Ascending aorta (tissue), 2 donors: Measurements from ENCODE around the gene OSBPL10. TPM values are rescaled to one million over a fixed set of nuclear protein-coding genes. Genes with fewer than 3 reads are reported as not detected.

ENCODE experiments used
- DNase-seq, 2 donors: peaks; one replicate each; pipeline ENCODE4 v3.0.0-alpha.2; 2019; ENCODE audit warnings: low spot score in 2 of 2
- H3K27ac ChIP-seq, 2 donors: fragments of 200-600 bp; sonication (generic); one replicate each; pipeline ENCODE4 v1.5.1; 2016 to 2017; ENCODE audit warnings: mild to moderate bottlenecking in 1 of 2
- H3K27me3 ChIP-seq: fragments of 200-600 bp; sonication (generic); one replicate; pipeline ENCODE4 v1.5.1; 2017
- H3K36me3 ChIP-seq, 2 donors: fragments of 200-600 bp; sonication (generic); one replicate each; pipeline ENCODE4 v1.5.1; 2016
- H3K4me1 ChIP-seq, 2 donors: fragments of 200-600 bp; sonication (generic); one replicate each; pipeline ENCODE4 v1.5.1; 2016 to 2017; ENCODE audit warnings: mild to moderate bottlenecking in 1 of 2
- H3K4me3 ChIP-seq, 2 donors: fragments of 200-600 bp; sonication (generic); one replicate each; pipeline ENCODE4 v1.5.1; 2016 to 2017; ENCODE audit warnings: mild to moderate bottlenecking in 1 of 2
- H3K9me3 ChIP-seq, 2 donors: fragments of 200-600 bp; sonication (generic); one replicate each; pipeline ENCODE4 v1.5.1; 2016
- CTCF ChIP-seq, 3 experiments: fragments of 200-600 bp in 2 of 3; fragments of 450-650 bp in 1 of 3; sonication (generic) in 2 of 3; IDR thresholded peaks; one replicate each; pipeline ENCODE4 v1.5.1; 2016 to 2019; ENCODE audit warnings: antibody characterized with exemption in 3 of 3, mild to moderate bottlenecking in 1 of 3, moderate library complexity in 1 of 3
- intact Hi-C: fragments of 100-400 bp; cut with DNase I; formaldehyde crosslinking; loops from one replicate; pipeline ENCODE4 v1.15.1; 2023
- total RNA-seq: library from RNA; depleted of rRNA; stranded (reverse); fragments of >200 nt; gene quantifications from one replicate; pipeline ENCODE4 v1.1.0, GENCODE V29; 2016

The OSBPL10 gene
- total RNA-seq, 1 donor from 2014 or later = 169 TPM

- Histone ChIP-seq H3K36me3 (no peaks in the 10 kb centered on the region), H3K4me1 (peaks cover 0 to 6% of the 10 kb centered on the region in 2 donors), H3K27me3 (no peaks in the 10 kb centered on the region), H3K4me3 (no peak overlapping the region), H3K9me3 (no peaks in the 10 kb centered on the region), H3K27ac (no peak overlapping the region)
- TF ChIP-seq CTCF (IDR thresholded peaks at IDR 0.05) = no peak
- no peak for DNase-seq
- intact Hi-C loops = no loop called here
Observed at GRCh38 chr3:31735667-31736066, 245.4 kb downstream of the OSBPL10 start.

- peaks cover 0 to 6% of the 10 kb centered on the region in 2 donors for H3K4me1 ChIP-seq
- no peaks in the 10 kb centered on the region for H3K27me3 ChIP-seq
- H3K36me3 ChIP-seq = no peaks in the 10 kb centered on the region
- no peak overlapping the region for H3K4me3 ChIP-seq
- no peak overlapping the region for H3K27ac ChIP-seq
- no peak for TF ChIP-seq CTCF (IDR thresholded peaks at IDR 0.05)
- DNase-seq = no peak
- no peaks in the 10 kb centered on the region for H3K9me3 ChIP-seq
- intact Hi-C loops = no loop called here
Observed at GRCh38 chr3:31733234-31733667, 247.8 kb downstream of the OSBPL10 start.

- Histone ChIP-seq H3K27ac (no peak overlapping the region), H3K4me3 (no peak overlapping the region), H3K9me3 (no peaks in the 10 kb centered on the region), H3K27me3 (no peaks in the 10 kb centered on the region), H3K4me1 (peaks cover 0 to 6% of the 10 kb centered on the region in 2 donors), H3K36me3 (no peaks in the 10 kb centered on the region)
- DNase-seq = no peak
- intact Hi-C loops = no loop called here
- no peak for TF ChIP-seq CTCF (IDR thresholded peaks at IDR 0.05)
Observed at GRCh38 chr3:31732548-31732947, 248.5 kb downstream of the OSBPL10 start.

- intact Hi-C loops = no loop called here
- Histone ChIP-seq H3K27ac (no peak overlapping the region), H3K27me3 (no peaks in the 10 kb centered on the region), H3K36me3 (no peaks in the 10 kb centered on the region), H3K4me1 (peaks cover 0 to 6% of the 10 kb centered on the region in 2 donors), H3K9me3 (no peaks in the 10 kb centered on the region), H3K4me3 (no peak overlapping the region)
- no peak for DNase-seq
- TF ChIP-seq CTCF (IDR thresholded peaks at IDR 0.05) = no peak
Observed at GRCh38 chr3:31729573-31729972, 251.5 kb downstream of the OSBPL10 start.

- no peak for DNase-seq
- H3K36me3 ChIP-seq = no peaks in the 10 kb centered on the region
- no peak overlapping the region for H3K4me3 ChIP-seq
- H3K27ac ChIP-seq = no peak overlapping the region
- no peaks in the 10 kb centered on the region for H3K9me3 ChIP-seq
- H3K27me3 ChIP-seq = no peaks in the 10 kb centered on the region
- TF ChIP-seq CTCF (IDR thresholded peaks at IDR 0.05) = no peak
- peaks cover 0 to 6% of the 10 kb centered on the region in 2 donors for H3K4me1 ChIP-seq
- intact Hi-C loops = no loop called here
Observed at GRCh38 chr3:31729082-31729481, 252.0 kb downstream of the OSBPL10 start.

GRCh38 chr3:31728403-31728802 lies 252.7 kb downstream of the OSBPL10 start:
- Histone ChIP-seq H3K36me3 (no peaks in the 10 kb centered on the region), H3K4me3 (no peak overlapping the region), H3K9me3 (no peaks in the 10 kb centered on the region), H3K27ac (no peak overlapping the region), H3K27me3 (no peaks in the 10 kb centered on the region), H3K4me1 (no peaks in the 10 kb centered on the region)
- DNase-seq = no peak
- intact Hi-C loops = no loop called here
- TF ChIP-seq CTCF (IDR thresholded peaks at IDR 0.05) = no peak
